Stimulated activated CD8-positive, alpha-beta memory T cell treated with anti-CD3 and anti-CD28 coated beads, Interleukin-2, amount 100 ng/mL, for 48 hours (primary cell): Measurements from ENCODE around the gene ZNF281.
"Not testable (repeated sequence)": the region's sequence is repeated elsewhere in the genome, so short reads cannot be mapped to it uniquely, and the experiment has no call there.

Experiments
- DNase-seq, 2 donors: peaks; one replicate each; pipeline ENCODE4 v3.0.0-alpha.2; 2020; ENCODE audit warnings: low read depth in 2 of 2

ZNF281 gene

GRCh38 chr1:200363264-200363933 lies 46.4 kb downstream of the ZNF281 start:
- DNase-seq = no peak

DNA sequence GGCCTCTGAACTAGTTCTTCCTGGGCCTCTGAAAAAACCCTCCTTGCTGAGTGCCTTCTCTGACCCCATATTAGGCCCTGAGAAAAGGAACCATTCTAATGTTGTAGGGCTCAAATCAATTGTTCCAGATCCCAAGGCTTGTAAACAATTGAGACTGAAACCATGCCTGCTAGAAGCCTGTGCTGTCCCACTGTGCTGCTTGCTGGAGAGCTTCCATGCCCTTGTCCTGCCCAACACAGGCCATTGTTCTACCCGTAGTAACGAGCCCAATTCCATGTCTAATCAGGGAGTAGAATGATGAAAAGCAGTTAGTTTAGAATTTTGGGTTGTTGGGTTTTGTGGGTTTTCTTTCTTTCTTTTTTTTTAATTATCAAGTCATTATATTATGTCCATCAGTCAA lies 47.4 kb downstream of the ZNF281 start:
- no peak for DNase-seq

GRCh38 chr1:200359610-200360163 lies 50.1 kb downstream of the ZNF281 start:
- no peak for DNase-seq

DNA sequence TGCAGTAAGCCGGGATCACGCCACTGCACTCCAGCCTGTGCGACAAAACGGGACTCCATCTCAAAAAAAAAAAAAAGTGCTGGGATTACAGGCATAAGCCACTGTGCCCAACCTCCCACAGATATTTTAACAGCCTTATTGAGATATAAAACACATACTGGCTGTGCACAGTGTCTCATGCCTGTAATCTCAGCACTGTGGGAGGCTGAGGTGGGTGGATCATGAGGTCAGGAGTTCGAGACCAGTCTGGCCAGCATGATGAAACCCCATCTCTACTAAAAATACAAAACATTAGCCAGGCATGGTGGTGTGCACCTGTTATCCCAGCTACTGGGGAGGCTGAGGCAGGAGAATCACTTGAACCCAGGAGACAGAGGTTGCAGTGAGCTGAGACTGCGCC lies 51.9 kb downstream of the ZNF281 start:
- not testable (repeated sequence) for DNase-seq

GRCh38 chr1:200355801-200356200 lies 54.0 kb downstream of the ZNF281 start:
- DNase-seq = no peak
